ENCODE data around the gene ATOSA. TPM values are rescaled to one million over a fixed set of nuclear protein-coding genes. Genes with fewer than 3 reads are reported as not detected.

ATOSA gene
- polyA plus RNA-seq, 2 donors: 28.1 to 104 TPM

GRCh38 chr15:52695154-52695553, 16.0 kb upstream of the ATOSA start:
- H3K9me3 ChIP-seq (ENCODE audit: control insufficient read depth in 2 of 2, insufficient read depth in 1 of 2, low read depth in 1 of 2, low read length in 1 of 2): no peaks in the 10 kb centered on the region
- no peaks in the 10 kb centered on the region for H3K4me1 ChIP-seq (ENCODE audit: control insufficient read depth in 2 of 2, insufficient read depth in 2 of 2, low read length in 1 of 2)
- no peaks in the 10 kb centered on the region for H3K36me3 ChIP-seq (ENCODE audit: control insufficient read depth in 2 of 2, insufficient read depth in 2 of 2, low read length in 1 of 2)
- no peak overlapping the region for H3K27ac ChIP-seq (ENCODE audit: low read depth in 2 of 2, low read length in 1 of 2)
- 81 to 89% methylated on average over 2 of the region's 2 CpGs for WGBS, 2 donors
- H3K27me3 ChIP-seq (ENCODE audit: control insufficient read depth in 1 of 2, insufficient read depth in 2 of 2, low read length in 2 of 2): no peaks in the 10 kb centered on the region
- no peak overlapping the region for H3K4me3 ChIP-seq (ENCODE audit: low read depth in 1 of 2, low read length in 2 of 2)

DNA sequence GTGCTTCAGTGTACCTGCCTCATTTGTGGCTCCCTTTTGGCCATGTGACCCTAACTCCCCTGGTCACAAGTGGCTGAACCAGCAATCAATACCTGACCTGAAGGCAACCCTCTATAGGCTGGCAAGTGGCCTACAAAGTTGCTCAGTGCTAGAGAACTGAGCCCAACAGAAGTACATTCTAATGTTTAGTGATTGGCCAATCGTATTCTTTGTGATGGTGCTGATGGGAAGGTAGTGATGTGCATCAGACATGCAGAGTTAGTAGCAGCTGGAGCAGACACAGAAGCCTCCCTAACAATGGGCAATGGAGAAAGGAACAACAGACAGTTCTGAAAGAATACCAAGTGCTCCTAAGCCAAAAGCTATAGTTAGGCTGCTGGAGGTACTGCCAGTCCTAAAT, 10.4 kb upstream of the ATOSA start:
- Histone ChIP-seq H3K4me3 (ENCODE audit: low read depth in 1 of 2, low read length in 2 of 2) (no peak overlapping the region), H3K36me3 (ENCODE audit: control insufficient read depth in 2 of 2, insufficient read depth in 2 of 2, low read length in 1 of 2) (no peaks in the 10 kb centered on the region), H3K4me1 (ENCODE audit: control insufficient read depth in 2 of 2, insufficient read depth in 2 of 2, low read length in 1 of 2) (no peaks in the 10 kb centered on the region), H3K27me3 (ENCODE audit: control insufficient read depth in 1 of 2, insufficient read depth in 2 of 2, low read length in 2 of 2) (no peaks in the 10 kb centered on the region), H3K27ac (ENCODE audit: low read depth in 2 of 2, low read length in 1 of 2) (no peak overlapping the region), H3K9me3 (ENCODE audit: control insufficient read depth in 2 of 2, insufficient read depth in 1 of 2, low read depth in 1 of 2, low read length in 1 of 2) (no peaks in the 10 kb centered on the region)
- 82 to 87% methylated on average over 1 of the region's 1 CpG for WGBS, 2 donors

DNA sequence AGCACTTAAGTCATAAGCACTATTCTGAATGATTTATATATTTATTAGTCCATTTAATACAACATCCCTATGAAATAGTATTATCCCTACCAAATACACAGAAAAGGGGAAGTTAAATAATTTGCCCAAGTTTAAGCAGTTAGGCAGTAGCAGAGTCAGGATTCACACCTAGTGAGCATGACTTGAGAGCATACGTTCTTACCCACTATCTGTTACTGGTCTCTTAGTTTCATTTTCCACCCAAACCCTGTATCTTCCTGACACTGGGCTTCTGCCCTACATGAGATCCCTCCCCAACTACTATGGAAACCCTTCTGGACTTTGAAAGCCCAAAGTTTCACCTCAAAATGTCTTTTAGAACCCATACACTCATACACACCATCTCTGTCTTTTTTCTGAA, 4.4 kb upstream of the ATOSA start:
- H3K27me3 ChIP-seq (ENCODE audit: control insufficient read depth in 1 of 2, insufficient read depth in 2 of 2, low read length in 2 of 2): no peaks in the 10 kb centered on the region
- no peak overlapping the region for H3K27ac ChIP-seq (ENCODE audit: low read depth in 2 of 2, low read length in 1 of 2)
- no peaks in the 10 kb centered on the region for H3K9me3 ChIP-seq (ENCODE audit: control insufficient read depth in 2 of 2, insufficient read depth in 1 of 2, low read depth in 1 of 2, low read length in 1 of 2)
- WGBS, 2 donors: 45 to 57% methylated on average over 1 of the region's 1 CpG
- H3K4me1 ChIP-seq (ENCODE audit: control insufficient read depth in 2 of 2, insufficient read depth in 2 of 2, low read length in 1 of 2): no peaks in the 10 kb centered on the region
- no peak overlapping the region for H3K4me3 ChIP-seq (ENCODE audit: low read depth in 1 of 2, low read length in 2 of 2)
- no peaks in the 10 kb centered on the region for H3K36me3 ChIP-seq (ENCODE audit: control insufficient read depth in 2 of 2, insufficient read depth in 2 of 2, low read length in 1 of 2)

- H3K4me1 ChIP-seq (ENCODE audit: control insufficient read depth in 2 of 2, insufficient read depth in 2 of 2, low read length in 1 of 2): no peaks in the 10 kb centered on the region
- no peak overlapping the region for H3K4me3 ChIP-seq (ENCODE audit: low read depth in 1 of 2, low read length in 2 of 2)
- H3K36me3 ChIP-seq (ENCODE audit: control insufficient read depth in 2 of 2, insufficient read depth in 2 of 2, low read length in 1 of 2): no peaks in the 10 kb centered on the region
- 73 to 75% methylated on average over 3 of the region's 3 CpGs for WGBS, 2 donors
- no peak overlapping the region for H3K27ac ChIP-seq (ENCODE audit: low read depth in 2 of 2, low read length in 1 of 2)
- H3K9me3 ChIP-seq (ENCODE audit: control insufficient read depth in 2 of 2, insufficient read depth in 1 of 2, low read depth in 1 of 2, low read length in 1 of 2): no peaks in the 10 kb centered on the region
- no peaks in the 10 kb centered on the region for H3K27me3 ChIP-seq (ENCODE audit: control insufficient read depth in 1 of 2, insufficient read depth in 2 of 2, low read length in 2 of 2)
Observed at GRCh38 chr15:52682781-52683180, 3.6 kb upstream of the ATOSA start.

GRCh38 chr15:52682200-52682599, 3.0 kb upstream of the ATOSA start:
- H3K9me3 ChIP-seq (ENCODE audit: control insufficient read depth in 2 of 2, insufficient read depth in 1 of 2, low read depth in 1 of 2, low read length in 1 of 2): no peaks in the 10 kb centered on the region
- H3K36me3 ChIP-seq (ENCODE audit: control insufficient read depth in 2 of 2, insufficient read depth in 2 of 2, low read length in 1 of 2): no peaks in the 10 kb centered on the region
- no peak overlapping the region for H3K27ac ChIP-seq (ENCODE audit: low read depth in 2 of 2, low read length in 1 of 2)
- H3K4me3 ChIP-seq (ENCODE audit: low read depth in 1 of 2, low read length in 2 of 2): no peak overlapping the region
- H3K4me1 ChIP-seq (ENCODE audit: control insufficient read depth in 2 of 2, insufficient read depth in 2 of 2, low read length in 1 of 2): no peaks in the 10 kb centered on the region
- H3K27me3 ChIP-seq (ENCODE audit: control insufficient read depth in 1 of 2, insufficient read depth in 2 of 2, low read length in 2 of 2): no peaks in the 10 kb centered on the region

GRCh38 chr15:52681441-52681840, 2.3 kb upstream of the ATOSA start:
- WGBS, 2 donors: 89 to 95% methylated on average over 3 of the region's 3 CpGs
- no peak overlapping the region for H3K27ac ChIP-seq (ENCODE audit: low read depth in 2 of 2, low read length in 1 of 2)

DNA sequence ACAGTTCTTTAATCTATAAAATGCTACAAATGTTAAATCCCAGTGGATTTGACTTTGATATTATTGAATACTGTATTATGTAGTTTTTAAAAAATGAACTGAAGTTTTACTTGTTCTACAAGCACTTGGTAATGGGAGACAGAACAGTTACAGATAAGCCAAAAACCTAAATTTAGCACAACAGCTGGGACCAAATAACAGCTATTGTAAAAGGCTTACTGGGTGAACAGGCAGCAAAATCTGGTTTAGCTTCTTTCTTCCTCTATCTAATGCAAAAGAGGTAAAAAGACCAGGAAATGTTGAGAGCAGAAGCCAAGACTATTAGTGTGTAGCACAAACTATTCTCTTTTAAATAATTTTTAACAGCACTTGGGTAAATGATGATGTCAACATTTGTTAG, 1.6 kb upstream of the ATOSA start:
- Histone ChIP-seq H3K9me3 (ENCODE audit: control insufficient read depth in 2 of 2, insufficient read depth in 1 of 2, low read depth in 1 of 2, low read length in 1 of 2) (no peaks in the 10 kb centered on the region), H3K27me3 (ENCODE audit: control insufficient read depth in 1 of 2, insufficient read depth in 2 of 2, low read length in 2 of 2) (no peaks in the 10 kb centered on the region), H3K4me3 (ENCODE audit: low read depth in 1 of 2, low read length in 2 of 2) (no peak overlapping the region), H3K36me3 (ENCODE audit: control insufficient read depth in 2 of 2, insufficient read depth in 2 of 2, low read length in 1 of 2) (no peaks in the 10 kb centered on the region), H3K4me1 (ENCODE audit: control insufficient read depth in 2 of 2, insufficient read depth in 2 of 2, low read length in 1 of 2) (no peaks in the 10 kb centered on the region), H3K27ac (ENCODE audit: low read depth in 2 of 2, low read length in 1 of 2) (no peak overlapping the region)

More at GRCh38 chr15:52681441-52681840, 2.3 kb upstream of the ATOSA start:
- no peaks in the 10 kb centered on the region for H3K9me3 ChIP-seq (ENCODE audit: control insufficient read depth in 2 of 2, insufficient read depth in 1 of 2, low read depth in 1 of 2, low read length in 1 of 2)
- no peak overlapping the region for H3K4me3 ChIP-seq (ENCODE audit: low read depth in 1 of 2, low read length in 2 of 2)
- no peaks in the 10 kb centered on the region for H3K36me3 ChIP-seq (ENCODE audit: control insufficient read depth in 2 of 2, insufficient read depth in 2 of 2, low read length in 1 of 2)
- no peaks in the 10 kb centered on the region for H3K4me1 ChIP-seq (ENCODE audit: control insufficient read depth in 2 of 2, insufficient read depth in 2 of 2, low read length in 1 of 2)
- no peaks in the 10 kb centered on the region for H3K27me3 ChIP-seq (ENCODE audit: control insufficient read depth in 1 of 2, insufficient read depth in 2 of 2, low read length in 2 of 2)

- Histone ChIP-seq H3K27me3 (ENCODE audit: control insufficient read depth in 1 of 2, insufficient read depth in 2 of 2, low read length in 2 of 2) (no peaks in the 10 kb centered on the region), H3K27ac (ENCODE audit: low read depth in 2 of 2, low read length in 1 of 2) (peak overlapping the region; percentile 77 to 97), H3K36me3 (ENCODE audit: control insufficient read depth in 2 of 2, insufficient read depth in 2 of 2, low read length in 1 of 2) (no peaks in the 10 kb centered on the region), H3K4me1 (ENCODE audit: control insufficient read depth in 2 of 2, insufficient read depth in 2 of 2, low read length in 1 of 2) (no peaks in the 10 kb centered on the region), H3K9me3 (ENCODE audit: control insufficient read depth in 2 of 2, insufficient read depth in 1 of 2, low read depth in 1 of 2, low read length in 1 of 2) (no peaks in the 10 kb centered on the region), H3K4me3 (ENCODE audit: low read depth in 1 of 2, low read length in 2 of 2) (peak overlapping the region in 1 of 2 donors; percentile 80)
- WGBS, 2 donors: 36 to 40% methylated on average over 3 of the region's 3 CpGs
Observed at GRCh38 chr15:52680041-52680391, 828 bp upstream of the ATOSA start.

DNA sequence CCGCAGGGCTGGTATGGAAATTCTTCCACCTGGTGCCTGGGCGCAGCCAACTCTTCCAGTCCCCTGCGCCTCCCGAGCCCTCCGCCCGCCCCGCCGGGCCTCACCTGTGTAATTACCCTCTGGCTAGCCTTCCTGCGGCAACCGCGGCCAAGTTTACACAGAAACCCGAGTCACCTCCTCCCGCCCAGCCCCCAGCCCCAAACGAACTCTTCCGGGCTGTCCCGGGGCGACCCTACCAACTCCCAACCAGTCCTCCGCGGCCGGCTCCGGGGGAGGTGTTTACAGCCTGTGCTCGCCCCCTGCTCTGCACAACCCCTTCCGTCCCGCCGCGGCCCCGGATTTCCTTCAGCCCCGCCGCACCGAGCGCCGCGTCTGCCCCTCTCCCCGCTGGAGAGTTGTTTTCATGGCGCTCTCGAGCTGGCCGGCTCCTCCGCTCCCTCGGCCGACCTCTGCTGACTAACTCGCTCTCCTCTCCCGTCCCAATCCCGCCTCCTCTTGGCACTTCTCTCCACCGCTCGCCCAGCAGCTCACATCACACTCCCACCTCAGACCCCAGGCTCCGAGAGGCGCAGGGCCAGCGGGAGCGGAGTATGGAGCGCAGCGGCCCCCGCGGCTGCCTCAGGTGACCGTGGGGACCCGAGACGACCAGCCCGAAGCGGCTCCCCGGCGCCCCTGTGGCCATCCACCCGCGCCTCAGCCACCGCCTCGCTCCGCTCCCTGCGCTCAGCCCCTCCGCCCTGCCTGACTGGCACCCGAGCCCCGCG, 538 bp downstream of the ATOSA start:
- WGBS, 2 donors: 0 to 1% methylated on average over 66 to 70 of the region's 70 CpGs
- H3K4me3 ChIP-seq (ENCODE audit: low read depth in 1 of 2, low read length in 2 of 2): peak overlapping the region; percentile 80 to 96
- H3K27me3 ChIP-seq (ENCODE audit: control insufficient read depth in 1 of 2, insufficient read depth in 2 of 2, low read length in 2 of 2): no peaks in the 10 kb centered on the region
- H3K36me3 ChIP-seq (ENCODE audit: control insufficient read depth in 2 of 2, insufficient read depth in 2 of 2, low read length in 1 of 2): no peaks in the 10 kb centered on the region
- no peaks in the 10 kb centered on the region for H3K9me3 ChIP-seq (ENCODE audit: control insufficient read depth in 2 of 2, insufficient read depth in 1 of 2, low read depth in 1 of 2, low read length in 1 of 2)
- no peaks in the 10 kb centered on the region for H3K4me1 ChIP-seq (ENCODE audit: control insufficient read depth in 2 of 2, insufficient read depth in 2 of 2, low read length in 1 of 2)
- H3K27ac ChIP-seq (ENCODE audit: low read depth in 2 of 2, low read length in 1 of 2): peak overlapping the region; percentile 97 to 99

All from esophagus (tissue), 2 donors.